NCI-H226 (cell line): ENCODE results near the gene ALOX15.
"Not testable (repeated sequence)": the region's sequence is repeated elsewhere in the genome, so short reads cannot be mapped to it uniquely, and the experiment has no call there.

Source experiments
- DNase-seq: peaks from one replicate; pipeline ENCODE4 v3.0.0-alpha.2; 2015

The ALOX15 gene

DNA sequence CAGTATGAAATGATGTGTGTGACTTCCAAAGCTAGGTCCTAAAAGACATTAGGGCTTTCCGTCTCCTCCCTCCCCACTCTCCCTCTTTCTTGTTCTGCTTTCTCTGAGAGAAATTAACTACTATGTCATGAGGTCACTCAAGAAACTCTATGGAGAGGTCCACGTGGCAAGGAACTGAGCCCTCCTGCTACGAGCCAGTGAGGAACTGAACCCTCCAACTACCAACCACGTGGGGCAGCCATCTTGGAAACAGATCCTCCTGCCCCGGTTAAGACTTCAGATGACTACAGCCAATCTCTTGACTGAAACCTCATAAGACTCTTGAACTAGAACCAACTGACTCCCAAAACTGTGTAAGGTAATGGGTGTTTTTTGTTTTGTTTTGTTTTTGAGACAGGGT lies 4.2 kb upstream of the ALOX15 start:
- no peak for DNase-seq

DNA sequence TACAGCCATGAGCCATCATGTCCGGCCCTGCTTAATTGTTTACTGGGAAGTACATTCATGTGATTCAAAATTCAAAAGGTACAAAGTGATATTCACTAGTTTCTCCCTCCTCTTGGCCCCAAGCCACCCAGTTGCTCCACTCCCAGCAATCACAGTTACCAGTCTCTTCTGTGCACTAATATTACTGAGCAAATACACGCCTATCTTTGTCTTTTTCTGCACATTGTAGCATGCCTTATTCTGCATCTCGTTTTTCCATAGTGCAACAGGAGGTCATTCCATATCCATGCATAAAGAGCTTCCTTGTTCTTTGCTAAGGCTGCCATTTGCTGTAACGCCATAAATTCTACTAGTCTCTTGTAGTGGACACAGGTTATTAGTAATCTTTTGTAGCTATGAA lies 2.2 kb upstream of the ALOX15 start:
- DNase-seq = no peak

DNA sequence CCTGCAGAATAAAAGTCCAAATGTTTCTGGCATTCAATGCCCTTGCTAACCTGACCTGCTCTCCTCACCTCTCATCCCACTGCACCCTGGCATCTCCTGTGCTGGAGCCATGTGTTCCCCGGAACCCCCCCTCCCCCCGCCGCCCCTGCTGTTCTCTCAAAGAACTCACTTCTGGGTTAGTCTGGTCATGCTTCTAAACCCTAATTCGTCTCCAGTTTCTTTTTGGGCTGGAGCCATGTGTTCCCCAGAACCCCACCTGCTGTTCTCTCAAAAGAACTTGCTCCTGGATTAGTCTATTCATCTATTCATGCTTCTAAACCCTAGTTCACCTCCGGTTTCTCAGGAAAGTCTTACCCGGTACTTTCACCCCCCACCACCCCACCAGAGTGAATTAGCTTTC lies 808 bp upstream of the ALOX15 start:
- no peak for DNase-seq

DNA sequence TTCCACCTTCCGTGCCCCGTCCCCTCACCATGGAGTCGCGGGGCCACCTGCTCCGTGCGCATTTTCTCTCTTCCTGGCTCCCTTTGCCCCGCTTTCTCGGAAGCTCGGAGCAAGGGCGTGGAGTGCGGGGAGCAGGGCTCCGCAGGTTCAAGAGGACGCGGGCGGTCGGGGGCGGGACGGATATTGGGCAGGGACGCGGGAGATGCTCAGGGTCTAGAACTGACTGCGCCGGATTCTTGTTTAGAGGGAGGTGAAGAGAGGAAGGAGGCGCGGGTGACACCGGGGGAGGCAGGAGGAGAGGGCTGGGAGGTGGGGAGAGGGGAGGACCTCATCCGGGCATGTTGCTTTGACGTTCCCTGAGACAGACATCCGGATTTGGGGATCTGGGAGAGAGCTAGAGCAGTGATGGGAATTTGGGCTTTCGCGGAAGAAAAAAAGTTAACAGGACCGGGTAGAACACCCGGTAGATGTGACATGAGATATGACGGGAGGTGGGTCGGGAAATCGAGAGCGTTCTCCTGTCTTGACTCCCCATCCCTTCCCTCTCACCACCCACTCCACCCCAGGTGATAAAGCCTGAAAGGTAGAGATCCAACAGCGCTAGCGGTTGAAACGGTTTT lies 799 bp downstream of the ALOX15 start:
- DNase-seq = not testable (repeated sequence)

DNA sequence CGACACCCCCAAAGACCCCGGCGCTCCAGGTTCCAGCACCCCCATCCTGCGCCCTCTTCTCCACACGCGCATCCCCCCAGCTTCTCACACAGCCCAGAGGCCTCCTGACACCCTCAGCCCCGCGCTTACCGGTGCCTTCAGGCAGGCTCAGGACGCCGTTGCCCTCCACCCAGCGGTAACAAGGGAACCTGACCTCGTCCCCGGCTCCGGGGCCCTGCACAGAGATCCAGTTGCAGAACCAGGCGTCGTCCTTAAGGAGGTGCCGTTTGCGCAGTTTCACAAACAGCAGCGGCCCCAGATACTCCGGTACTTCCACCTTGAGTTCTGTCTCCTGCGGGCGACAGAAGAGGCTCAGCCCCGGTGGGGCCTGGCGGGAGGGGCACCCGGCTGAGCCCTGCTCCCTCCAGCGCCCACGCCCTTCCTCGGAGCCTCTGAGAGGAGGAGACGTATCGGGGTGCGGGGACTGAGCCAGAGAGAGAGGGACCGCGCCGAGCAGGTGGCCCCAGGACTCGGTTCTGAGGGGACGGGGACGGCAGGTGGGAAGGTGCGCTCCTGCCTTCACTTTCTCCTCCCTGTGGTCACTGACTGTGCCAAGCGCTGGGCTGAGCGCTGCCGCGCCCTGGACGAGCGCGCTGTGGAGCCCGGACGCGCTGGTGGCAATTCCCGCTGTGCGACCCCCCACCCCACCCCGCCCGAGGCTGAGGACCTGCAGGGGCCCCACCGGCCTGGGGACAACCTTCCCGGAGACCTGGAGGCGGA lies 2.0 kb downstream of the ALOX15 start:
- peak; percentile 48 for DNase-seq

DNA sequence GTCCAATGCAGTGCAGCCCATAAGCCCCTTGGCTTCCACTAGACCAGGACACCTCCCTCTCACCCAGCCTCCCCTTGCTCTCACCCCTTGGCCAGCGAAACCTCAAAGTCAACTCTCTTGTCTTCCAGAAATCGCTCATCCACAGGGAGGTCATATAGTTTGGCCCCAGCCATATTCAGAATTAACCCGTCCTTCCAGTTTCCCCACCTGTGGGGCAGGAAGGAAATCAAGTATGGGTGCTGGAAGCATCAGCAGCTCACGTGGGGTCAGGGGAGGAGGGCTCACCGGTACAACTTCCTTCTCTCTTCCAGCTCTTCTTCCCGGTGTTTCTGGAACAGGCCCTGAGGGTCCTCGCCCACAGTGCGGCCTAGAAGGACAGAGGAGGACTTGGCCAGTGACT lies 2.7 kb downstream of the ALOX15 start:
- DNase-seq = not testable (repeated sequence)

DNA sequence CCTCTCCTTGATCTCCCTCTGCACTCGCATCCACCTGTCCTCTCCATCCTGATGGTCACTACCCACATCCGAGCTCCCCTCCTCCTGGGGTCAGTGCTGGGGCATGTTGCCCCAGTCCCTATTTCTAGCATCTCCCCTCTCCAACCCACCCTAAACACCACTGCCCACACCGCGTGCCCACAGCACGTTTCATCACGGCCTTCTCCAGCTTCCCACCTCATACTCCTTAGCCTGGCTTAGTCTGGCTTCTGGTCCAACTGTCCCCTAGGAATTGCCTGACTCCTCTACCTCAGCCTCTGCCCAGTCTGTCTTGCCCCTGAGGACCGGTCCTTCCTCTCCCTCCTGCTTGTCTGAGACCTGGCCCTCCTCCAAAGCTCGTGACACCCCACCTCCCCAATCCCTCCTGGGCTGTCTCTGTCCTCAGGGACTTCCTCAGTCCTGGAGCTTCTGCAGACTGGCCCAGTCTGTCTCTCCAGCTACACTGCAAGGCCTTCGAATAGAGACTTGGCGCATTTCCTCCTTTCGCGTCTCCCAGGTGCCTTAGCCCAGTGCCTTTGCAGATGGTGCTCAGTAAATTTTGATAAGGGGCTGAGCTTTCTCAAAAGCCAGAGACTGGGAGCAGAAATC lies 4.9 kb downstream of the ALOX15 start:
- DNase-seq = no peak

DNA sequence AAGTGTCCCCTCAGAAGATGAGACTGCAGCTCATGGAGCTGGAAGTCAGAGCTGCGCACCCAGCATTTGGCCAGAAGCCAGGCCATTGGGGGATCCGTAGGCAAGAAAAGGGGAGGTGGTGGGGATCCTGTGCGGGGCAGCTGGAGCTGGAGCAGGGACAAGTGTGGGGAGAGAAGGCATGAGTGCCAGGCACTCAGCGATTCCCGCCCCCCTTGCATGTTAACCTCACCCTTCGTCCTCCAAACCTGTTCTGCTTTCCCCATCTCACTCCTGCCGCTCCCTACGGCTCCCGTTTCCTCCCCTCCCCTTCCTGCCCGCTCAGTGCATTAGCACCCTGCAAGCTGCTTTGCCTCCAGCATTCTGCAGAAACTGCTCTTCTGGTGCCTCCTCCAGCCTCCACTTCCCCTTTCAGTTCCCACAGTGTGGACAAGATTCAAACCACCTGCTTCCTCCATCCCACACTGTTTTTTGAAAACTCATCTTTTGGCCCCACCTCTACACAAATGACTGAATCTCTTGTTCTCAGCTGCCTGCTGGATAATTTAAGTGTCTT lies 5.6 kb downstream of the ALOX15 start:
- no peak for DNase-seq

DNA sequence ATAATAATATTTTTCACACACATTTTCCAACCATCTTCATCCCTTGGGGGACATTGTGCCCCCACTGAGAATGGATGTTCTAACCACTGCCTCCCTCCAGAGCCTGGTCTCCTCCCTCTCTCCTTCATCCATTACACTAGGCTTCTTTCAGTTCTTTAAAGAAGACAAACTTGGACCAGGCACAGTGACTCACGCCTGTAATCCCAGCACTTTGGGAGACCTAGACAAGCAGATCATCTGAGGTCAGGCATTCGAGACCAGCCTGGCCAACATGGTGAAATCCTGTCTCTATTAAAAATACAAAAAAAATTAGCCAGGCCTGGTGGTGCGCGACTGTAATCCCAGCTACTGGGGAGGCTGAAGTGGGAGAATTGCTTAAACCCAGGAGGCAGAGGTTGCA lies 6.5 kb downstream of the ALOX15 start:
- no peak for DNase-seq

DNA sequence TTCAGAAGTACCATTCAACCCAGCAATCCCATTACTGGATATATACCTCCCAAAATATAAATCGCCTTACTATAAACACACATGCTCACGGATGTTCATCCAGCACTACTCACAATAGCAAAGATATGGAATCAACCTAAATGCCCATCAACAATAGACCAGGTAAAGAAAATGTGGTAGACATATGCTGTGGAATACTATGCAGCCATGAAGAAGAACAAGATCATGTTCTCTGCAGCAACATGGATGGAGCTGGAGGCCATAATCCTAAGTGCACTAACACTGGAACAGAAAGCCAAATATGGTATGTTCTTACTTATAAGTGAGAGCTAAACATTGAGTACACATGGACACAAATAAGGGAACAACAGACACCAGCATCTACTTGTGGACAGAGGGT lies 7.8 kb downstream of the ALOX15 start:
- DNase-seq = no peak

DNA sequence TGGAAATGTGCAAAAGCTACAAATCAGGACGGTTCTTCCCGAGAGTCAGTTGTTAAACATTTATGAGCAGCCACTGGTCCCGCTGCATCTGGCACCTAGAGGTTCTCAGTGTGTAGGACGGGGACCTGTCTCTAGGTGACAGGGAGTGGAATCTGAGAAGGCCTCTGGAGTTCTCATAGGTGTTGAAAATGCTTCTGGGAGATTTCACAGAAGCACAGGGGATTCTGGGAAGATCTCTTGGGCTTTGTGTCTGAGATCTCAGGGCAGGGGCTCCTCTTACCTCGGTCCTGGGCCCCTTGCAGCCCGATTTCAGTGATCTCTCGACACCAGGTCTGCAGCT lies 8.9 kb downstream of the ALOX15 start:
- no peak for DNase-seq

DNA sequence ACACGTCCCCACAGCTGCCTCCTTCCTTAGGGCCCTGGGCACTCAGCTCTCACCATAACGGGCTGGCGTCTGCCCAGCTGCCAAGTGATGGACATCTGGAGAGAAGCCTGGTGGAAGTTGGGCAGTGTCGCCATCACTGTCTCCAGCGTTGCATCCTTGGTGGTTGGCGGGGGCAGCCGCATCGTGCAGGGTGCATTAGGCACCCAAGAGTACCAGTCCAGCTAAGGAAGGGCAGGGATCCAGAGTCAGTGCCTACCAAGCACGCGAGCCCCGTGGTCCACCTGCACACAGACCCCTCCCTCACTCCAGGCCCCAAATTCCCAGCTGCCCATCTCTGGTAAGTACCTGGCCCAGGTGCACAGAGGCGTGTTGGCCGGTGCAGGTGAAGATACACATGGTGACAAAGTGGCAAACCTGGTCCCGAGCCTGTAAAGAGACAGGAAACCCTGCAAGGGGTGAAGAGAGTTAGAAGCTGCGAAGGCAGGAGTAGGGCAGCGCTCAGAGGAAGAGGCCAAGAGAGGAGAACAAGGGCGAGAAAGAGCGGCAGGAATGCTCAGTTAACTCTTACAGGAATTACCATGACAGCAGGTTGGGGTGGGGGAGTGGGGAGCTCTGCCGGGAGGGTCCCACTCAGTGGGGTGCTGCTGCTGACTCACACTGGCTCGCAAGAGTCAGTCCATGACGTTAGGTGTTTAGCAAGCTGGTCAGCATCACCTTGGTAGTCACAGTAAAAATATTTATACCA lies 9.5 kb downstream of the ALOX15 start:
- DNase-seq = peak; percentile 26

DNA sequence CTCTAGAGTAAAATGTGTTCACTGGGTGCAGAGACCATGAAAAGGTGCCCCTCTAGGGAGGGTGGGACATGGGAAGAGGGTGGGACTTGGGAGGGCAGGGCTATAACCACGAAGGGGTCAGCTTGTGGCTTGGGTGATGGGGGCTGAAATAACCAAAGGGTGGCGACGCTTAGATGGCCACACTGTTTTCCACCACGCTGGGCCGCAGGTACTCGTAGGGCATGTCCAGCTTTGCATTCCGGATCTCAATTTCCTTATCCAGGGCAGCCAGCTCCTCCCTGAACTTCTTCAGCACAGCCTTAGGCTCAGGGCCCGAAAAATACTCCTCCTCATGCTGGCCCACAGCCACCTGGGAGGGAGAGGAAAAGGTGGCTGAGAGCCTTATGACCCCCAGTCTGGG lies 10.0 kb downstream of the ALOX15 start:
- no peak for DNase-seq

DNA sequence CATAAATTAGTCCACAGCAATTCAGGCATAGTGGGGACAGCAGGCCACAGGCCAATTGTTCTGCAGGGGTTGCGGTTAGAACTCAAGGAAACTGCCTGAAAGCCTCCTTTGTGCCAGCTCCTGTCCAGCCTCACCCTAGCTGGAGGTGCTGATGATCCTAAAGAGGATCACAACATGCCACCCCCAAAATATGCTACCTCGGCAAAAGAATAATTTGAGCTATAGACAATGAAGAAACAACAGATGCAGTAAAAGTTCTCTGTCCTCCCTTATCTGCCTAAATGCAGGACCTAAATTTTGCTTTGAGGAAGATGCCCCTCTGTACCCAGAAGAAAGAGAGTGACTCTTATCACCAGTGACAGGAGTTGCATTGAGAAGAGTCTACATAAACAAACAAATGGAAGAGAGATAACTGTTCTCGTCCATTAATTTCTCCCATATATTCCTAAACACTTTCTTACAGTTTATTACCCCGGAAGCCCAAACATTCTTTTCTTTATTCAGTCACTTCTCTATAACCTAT lies 14.7 kb downstream of the ALOX15 start:
- no peak for DNase-seq

DNA sequence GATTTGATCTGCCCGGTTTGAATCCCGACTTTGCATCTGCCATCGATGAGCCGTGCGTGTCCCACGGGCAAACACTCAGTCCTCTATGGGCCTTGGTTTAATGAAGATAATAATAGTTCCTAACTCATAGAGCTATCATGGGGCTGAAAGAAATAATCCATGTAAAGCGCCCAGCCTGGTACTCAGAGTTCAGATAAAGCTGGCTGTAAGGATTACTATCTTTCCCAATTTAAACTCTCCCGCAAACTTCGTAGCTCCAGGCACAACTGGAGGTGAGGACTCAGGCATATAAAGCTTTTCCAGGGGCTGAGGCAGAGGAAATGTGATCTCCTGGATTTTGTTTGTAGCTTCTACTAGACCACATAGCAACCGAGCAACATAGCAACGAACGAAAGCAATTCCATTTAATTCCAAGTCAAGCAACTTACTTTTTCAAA lies 16.3 kb downstream of the ALOX15 start:
- DNase-seq = no peak

DNA sequence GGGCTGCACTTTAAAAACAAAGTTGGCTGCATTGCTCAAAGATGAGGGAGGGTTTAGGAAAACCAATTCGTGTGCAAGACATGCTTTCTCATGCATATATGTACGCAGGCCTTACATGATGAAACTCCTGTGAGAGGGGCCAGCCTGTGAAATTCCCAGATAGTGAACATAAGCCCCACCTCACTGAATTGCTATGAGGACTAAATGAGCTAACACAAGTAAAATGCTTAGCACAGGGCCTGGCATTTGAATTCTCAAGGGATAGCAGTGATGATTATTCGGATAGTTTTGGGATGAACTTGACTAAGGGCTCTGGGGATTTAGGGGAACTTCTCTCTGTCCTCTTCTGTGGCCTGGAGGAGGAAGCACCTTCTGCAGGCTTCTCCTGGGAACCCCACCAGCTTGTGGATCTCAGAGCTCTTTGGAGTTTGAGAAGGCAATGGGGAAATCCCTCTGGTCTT lies 17.0 kb downstream of the ALOX15 start:
- not testable (repeated sequence) for DNase-seq

DNA sequence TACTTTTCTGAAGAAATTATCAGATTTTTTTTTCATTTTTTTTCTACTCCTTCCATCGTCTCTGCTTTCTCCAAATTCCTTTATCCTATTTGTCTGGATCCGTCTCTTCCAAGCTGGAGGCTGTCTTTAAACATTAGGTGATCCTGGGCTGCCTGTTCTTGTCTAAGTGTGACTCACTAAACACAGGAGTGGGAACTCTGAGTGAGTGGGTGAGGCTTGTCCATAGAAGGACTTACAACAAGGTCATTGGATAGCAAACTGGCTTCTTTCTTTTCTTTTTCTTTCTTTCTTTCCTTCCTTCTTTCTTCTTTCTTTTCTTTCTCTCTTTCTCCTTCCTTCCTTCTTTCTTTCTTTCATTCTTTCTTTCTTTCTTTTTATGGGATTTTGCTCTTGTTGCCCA lies 18.2 kb downstream of the ALOX15 start:
- DNase-seq = no peak

DNA sequence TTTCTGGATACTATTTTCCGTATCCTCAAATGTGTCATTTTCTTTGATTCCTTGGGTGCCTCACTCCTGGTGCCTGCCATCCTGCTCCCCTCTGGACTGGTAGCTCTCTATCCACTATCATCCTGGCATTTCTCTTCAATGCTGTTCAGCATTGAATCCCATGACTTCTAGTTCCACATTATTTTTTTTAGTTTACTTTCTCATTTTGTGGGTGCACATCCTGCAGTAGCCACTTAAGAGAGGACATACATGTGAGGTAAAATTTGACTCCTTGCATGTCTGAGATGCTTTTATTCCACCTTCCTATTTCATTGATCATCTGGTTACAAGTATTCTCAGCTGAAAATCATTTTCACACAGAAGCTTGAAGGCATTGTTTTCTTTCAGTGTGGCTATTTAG lies 19.1 kb downstream of the ALOX15 start:
- DNase-seq = no peak

DNA sequence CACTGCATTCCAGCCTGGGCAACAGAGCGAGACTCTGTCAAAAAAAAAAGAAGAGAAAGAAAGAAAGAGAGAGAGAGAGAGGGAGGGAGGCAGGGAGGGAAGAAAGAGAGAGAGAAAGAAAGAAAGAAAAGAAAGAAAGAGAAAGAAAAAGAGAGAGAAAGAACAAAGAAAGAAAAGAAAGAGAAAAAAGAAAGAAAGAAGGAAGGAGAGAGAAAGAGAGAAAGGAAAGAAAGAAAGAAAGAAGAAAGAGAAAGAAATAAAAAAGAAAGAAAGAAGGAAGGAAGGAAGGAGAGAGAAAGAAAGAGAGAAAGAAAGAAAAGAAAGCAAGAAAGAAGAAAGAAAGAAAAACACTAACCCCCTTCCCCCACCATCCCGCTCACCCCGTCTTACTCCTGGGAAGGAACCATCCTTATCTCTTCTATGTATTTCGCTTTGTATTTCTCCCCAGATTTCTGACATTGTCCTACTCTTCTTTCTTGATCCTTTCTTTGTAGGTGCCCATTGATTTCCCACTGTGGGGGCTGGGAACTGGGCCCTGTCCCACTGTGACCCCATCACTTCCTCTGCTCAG lies 20.9 kb downstream of the ALOX15 start:
- DNase-seq = no peak

DNA sequence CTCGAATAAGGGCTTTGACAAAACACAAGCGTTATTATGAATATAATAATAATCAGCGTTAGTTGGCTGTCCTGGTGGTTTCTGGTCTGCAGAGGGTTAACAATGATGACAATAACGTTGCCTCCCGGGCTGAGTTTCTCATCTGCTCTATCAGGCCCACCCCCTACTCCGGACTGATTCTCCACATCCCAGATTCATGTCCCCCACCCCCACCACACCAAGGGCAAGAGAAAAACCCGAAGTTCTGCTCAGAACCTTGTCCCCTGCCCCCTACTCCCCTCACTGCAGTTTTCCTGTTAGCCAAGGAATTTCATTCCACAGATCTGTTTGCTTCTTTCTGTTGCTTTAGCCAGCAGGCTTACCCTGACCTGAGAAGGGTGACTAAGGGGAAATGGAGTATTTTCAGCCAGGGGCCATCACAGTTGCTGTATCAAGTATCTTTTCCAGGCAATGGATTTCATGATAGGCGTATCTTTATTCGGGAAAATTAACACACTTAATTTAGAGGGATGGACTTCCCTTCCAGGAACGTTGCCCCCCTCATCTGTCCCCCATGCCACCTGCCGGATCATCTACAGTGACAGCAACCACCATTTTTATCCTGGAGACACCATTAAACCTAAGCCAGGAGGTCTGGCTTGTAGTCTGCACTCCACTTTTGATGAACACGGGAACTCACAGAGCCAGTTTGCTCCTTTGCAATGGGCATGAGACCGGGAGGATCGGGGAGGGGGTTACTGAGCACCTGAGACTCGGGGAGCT lies 23.7 kb downstream of the ALOX15 start:
- no peak for DNase-seq

DNA sequence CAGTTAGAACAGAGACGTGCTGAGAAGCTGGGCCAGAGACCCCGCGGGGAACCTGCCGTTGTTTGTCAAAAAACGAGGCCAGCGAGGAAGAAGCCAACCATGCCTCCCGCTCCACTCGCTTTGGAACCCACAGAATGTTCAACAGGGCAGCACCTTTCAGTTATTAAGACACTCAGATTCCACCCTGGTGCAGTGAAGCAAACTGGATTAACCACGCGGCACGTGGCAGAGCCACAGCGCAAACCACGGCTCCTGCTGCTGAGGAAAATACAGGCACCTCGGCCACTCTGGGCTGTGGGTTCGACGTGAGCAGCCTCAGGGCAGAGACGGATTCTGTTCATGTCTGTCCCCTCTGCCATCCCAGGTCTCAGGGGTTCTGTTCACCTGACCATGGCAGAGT lies 24.4 kb downstream of the ALOX15 start:
- no peak for DNase-seq

DNA sequence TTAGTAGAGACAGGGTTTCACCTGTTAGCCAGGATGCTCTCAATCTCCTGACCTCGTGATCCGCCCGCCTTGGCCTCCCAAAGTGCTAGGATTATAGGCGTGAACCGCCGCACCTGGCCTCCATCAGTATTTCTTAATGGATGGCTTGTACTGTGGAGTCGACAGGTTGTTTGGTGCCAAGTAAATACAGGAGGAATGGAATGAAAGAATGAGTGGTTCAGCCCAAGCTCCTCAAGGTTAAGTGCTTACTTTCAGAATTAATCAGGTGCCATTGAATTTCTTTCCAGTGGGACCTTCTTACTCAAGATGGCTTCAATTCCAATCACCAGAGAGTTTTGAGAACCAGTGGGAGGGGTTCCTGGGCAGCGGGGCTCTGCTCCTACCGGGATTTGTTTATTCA lies 25.0 kb downstream of the ALOX15 start:
- DNase-seq = no peak
